Adipose tissue (tissue), 3 donors: ENCODE data around the gene SPATA13. TPM values are rescaled to one million over a fixed set of nuclear protein-coding genes. Genes with fewer than 3 reads are reported as not detected.

Experiments used
- H3K27ac ChIP-seq: one replicate; pipeline ENCODE4 v1.5.1; 2013; ENCODE audit warnings: low read depth, low read length
- WGBS, 3 donors: extraction: QIAGEN DNeasy Blood & Tissue Kit; methylation state at CpG; one replicate each; pipeline ENCODE4 v1.1.7; 2013; 5-methylcytosine and 5-hydroxymethylcytosine counted together
- polyA plus RNA-seq, 3 donors: library from polyadenylated mRNA; stranded (reverse); fragments of 200-250 nt; gene quantifications; one replicate each; pipeline ENCODE4 v1.2.3, GENCODE V29; 2013
- donor health status: healthy with polysubstance abuse.
- donor health status: Bipolar disorder and iron deficiency.
- donor health status: healthy.

SPATA13 gene
- polyA plus RNA-seq, 3 donors: 6.4 to 15.3 (median 9.7) TPM

GRCh38 chr13:24134757-24135156 lies 25.8 kb upstream of the SPATA13 start:
- 74 to 83% (median 79%) methylated on average over 6 of the region's 6 CpGs for WGBS, 3 donors
- no peak overlapping the region for H3K27ac ChIP-seq

GRCh38 chr13:24135674-24136300 lies 24.7 kb upstream of the SPATA13 start:
- H3K27ac ChIP-seq: no peak overlapping the region
- WGBS, 3 donors: 83 to 91% (median 91%) methylated on average over 4 to 5 of the region's 5 CpGs

DNA sequence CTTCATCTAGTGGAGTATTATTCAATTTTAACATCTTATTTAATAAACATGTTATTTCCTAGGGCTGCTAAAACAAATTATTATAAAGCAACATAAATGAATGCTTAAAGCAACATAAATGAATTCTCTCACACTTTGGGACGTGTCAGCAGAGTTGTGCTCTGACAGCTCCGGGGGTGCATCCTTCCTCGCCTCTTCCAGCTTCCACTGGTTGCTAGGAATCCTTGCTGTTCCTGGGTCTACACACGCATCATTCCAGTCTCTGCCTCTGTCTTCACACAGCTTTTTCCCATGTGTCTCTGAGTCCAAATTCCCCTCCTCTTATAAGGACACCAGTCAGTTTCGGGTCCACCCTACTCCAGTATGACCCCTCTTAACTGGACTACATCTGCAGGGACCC lies 21.6 kb upstream of the SPATA13 start:
- H3K27ac ChIP-seq: no peak overlapping the region
- WGBS, 3 donors: 91 to 96% (median 94%) methylated on average over 5 of the region's 5 CpGs

DNA sequence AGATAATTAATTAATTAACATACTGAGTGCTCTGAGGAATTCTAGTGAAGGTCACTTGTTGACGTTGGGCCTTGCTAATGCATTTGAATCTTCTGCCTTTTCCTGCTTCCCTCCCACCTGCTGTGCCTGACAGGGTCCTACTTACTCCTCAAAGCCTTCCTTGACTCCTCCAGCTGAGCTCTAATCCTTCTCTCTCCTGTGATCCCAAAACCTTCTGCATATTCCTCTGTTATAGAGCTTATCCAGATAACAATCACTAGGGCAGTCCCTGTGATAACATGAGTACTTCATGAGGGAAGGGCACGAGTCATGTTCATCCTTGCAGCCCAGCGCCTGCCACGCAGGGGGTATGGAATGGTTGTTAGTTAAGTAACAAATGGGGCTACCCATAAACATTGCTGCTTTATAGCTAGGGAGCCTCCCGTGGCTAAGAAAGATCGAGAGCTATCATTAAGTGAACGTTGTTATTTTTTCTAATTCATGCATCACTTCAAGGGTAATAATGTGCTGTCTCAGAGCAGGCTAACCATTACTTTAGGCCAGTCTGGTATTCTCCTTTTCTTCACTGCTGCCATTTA lies 19.1 kb upstream of the SPATA13 start:
- WGBS, 3 donors: 88 to 90% (median 88%) methylated on average over 7 of the region's 7 CpGs
- H3K27ac ChIP-seq: no peak overlapping the region

DNA sequence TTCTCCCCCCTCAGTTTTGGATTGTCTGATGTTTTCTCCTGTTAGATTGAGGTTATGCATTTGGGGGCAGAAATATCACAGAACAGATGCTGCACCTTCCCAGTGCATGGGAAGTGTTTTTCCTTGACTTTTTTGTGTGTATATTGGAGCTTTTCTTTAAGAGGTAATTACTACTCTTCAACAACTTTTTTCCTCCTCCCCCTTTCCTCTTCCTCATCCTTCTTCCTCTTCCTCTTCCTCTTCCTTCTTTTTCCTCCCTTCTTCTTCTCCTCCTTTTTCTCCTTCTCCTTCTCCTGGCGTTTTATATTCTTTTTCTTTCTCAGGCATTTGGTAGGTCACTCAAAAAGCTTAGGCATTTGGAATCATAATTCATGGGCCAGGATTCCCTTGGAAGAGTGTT lies 18.1 kb upstream of the SPATA13 start:
- WGBS, 3 donors: 67 to 85% (median 78%) methylated on average over 1 of the region's 1 CpG
- H3K27ac ChIP-seq: no peak overlapping the region

- 53 to 58% (median 54%) methylated on average over 4 of the region's 4 CpGs for WGBS, 3 donors
- no peak overlapping the region for H3K27ac ChIP-seq
Measured at GRCh38 chr13:24142886-24143285, 17.6 kb upstream of the SPATA13 start.

GRCh38 chr13:24145240-24145639 lies 15.3 kb upstream of the SPATA13 start:
- no peak overlapping the region for H3K27ac ChIP-seq
- 71 to 77% (median 72%) methylated on average over 2 of the region's 2 CpGs for WGBS, 3 donors

- WGBS, 3 donors: 81 to 89% (median 82%) methylated on average over 7 of the region's 7 CpGs
- H3K27ac ChIP-seq: no peak overlapping the region
Measured at GRCh38 chr13:24145674-24146073, 14.8 kb upstream of the SPATA13 start.

DNA sequence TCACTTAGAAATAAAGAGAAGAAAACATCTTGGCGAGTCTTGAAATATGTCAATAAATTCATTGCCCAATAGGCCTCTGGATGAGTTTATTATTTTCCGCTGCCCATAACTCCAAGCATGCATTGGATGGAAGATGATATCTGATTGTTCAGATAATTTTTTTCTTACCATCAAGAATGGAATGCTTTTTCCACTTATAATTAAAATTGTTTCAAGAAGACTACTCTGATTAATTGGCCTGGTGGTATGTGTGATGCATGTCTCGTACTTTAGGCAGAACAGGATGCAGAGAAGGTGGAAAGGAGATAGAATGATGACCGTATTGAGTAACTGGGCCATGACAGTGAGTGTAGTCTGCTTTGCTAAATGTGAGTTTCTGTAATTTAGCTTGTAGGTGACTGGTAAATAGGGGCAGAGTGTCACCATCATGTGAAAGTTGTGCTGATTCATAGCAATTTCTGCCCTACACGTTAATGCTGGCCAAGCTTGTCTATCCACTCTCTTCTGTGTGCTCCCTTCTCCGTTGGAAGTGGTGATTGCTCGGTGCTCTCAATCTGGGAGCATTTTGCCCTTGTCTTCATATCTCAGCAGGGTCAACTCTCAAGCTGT lies 13.5 kb upstream of the SPATA13 start:
- no peak overlapping the region for H3K27ac ChIP-seq
- 85 to 94% (median 92%) methylated on average over 7 of the region's 7 CpGs for WGBS, 3 donors

DNA sequence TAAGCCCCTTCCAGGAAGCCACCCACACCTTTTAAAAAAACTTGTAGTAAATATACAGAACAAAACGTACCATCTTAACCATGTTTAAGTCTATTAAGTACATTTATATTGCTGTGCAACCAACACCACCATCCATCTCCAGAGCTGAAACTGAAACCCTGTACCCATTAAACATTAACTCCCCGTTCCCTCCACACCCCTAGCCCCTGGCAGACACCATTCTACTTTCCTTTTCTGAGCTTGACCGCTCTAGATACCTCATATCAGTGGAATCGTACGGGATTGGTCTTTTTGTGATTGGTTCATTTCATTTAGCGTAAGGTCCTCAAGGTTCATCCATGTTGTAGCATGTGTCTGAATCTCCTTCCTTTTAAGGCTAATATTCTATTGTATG lies 13.0 kb upstream of the SPATA13 start:
- WGBS, 3 donors: 63 to 89% (median 81%) methylated on average over 6 of the region's 6 CpGs
- no peak overlapping the region for H3K27ac ChIP-seq

DNA sequence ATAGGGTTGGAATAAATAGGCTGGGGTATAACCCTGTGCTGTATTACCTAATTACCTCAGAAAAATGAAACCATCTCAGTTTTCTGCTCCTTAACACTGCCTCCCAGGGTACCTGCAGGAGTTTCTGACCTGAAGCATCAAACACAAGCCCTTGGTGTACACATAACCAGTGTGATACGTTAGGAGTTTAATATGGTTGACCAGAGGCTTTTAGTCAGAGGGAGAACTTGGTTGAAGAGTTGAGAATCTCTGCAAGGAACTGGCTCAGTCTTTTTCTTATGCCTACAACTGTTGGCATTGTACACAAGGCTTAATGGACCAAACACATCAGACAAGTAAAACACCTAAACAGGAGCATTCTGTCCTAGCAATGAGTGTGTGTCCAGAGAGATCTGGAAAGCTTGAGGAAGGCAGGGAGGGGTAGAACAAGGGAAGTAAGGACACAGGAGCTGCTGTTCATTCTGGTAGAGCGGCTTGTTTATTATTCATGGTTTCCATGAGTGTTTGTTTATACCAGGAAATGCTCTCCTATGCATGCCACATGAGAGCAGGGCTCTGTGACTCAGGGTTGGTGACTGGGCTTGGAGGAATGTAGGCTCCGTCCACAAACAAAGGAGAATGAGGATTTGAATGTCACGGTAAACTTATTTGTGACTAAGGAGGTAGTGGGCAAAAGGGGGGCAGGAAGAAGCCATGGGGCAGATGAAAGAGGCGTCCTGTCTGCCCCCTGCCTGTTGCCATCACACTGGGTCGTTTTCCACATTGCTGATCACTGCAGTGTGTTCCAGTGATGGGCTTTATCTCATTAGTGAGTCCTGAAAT lies 11.9 kb upstream of the SPATA13 start:
- H3K27ac ChIP-seq: no peak overlapping the region
- WGBS, 3 donors: 57 to 71% (median 61%) methylated on average over 6 of the region's 6 CpGs

DNA sequence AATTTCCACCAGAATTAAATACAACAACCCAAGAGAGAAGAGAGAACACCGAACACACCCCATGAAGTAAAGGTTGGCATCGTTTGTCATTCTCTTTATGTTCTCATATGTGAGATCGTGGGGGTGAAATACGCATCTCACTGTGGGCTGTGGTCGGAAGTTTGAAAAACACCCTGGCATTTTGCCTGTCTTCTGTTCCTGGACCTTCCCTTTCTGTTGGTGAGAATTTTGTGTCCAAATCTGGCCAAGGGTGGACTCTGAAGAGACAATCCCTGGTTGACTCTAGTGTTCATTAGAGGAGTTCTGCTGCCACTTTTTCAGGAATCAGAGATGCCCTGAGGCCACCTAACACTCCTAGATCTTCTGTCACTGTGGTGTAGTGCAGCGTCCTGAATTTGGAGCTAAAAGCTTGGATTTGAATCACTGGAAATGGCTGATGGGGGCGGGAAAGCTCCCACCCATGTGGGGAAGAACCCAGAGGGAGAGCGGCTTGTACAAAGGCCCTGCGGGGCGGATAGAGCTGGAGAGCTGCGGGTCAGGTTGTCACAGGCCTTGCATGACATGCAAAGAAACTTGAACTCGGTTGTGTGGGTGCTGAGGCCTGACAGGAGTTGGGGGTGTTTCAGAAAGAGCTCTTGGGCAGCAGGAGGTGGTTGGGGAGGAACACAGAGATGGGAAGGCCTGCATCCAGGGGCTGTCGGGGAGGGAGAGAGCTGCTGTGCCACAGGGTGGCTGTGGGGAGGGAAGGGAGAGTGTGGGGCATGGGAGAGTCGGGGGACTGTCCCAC lies 11.1 kb upstream of the SPATA13 start:
- 82 to 93% (median 86%) methylated on average over 14 of the region's 14 CpGs for WGBS, 3 donors
- no peak overlapping the region for H3K27ac ChIP-seq

DNA sequence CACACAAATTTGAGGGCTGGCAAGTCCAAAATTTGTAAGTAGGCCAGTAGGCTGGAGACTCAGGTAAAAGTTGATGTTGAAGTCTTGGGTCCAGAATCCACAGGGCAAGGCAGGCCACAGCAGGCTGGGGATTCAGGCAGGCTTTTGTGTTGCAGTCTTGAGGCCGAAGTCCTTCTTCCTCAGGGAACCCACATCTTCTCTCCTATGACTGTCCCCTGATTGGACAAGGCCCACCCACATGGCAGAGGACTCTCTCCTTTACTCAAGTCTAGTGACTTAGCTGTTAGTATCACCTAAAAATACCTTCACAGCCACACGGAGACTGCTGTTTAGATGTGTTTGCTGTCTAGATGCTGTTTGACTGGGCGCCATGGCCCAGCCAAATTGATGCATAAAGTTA lies 9.9 kb upstream of the SPATA13 start:
- 94 to 95% (median 94%) methylated on average over 3 of the region's 3 CpGs for WGBS, 3 donors
- no peak overlapping the region for H3K27ac ChIP-seq

DNA sequence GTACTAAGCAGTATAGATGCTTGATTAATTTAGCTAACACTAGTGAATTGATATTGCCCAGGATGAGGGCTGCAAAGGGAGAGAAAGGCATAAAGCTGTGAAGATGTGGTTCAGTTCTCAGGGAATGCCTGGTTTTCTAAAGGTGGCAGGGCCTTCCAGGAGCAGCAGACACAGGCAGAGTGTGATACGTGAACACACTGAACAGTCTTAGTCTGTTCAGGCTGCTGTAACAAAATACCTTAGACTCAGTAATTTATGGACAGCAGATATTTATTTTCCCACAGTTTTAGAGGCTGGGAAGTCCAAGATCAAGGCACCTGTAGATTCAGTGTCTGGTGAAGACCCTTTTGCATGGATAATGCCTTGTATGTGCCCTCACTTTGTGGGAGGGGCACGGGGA lies 8.7 kb upstream of the SPATA13 start:
- WGBS, 3 donors: 95 to 99% (median 98%) methylated on average over 2 of the region's 2 CpGs
- no peak overlapping the region for H3K27ac ChIP-seq

DNA sequence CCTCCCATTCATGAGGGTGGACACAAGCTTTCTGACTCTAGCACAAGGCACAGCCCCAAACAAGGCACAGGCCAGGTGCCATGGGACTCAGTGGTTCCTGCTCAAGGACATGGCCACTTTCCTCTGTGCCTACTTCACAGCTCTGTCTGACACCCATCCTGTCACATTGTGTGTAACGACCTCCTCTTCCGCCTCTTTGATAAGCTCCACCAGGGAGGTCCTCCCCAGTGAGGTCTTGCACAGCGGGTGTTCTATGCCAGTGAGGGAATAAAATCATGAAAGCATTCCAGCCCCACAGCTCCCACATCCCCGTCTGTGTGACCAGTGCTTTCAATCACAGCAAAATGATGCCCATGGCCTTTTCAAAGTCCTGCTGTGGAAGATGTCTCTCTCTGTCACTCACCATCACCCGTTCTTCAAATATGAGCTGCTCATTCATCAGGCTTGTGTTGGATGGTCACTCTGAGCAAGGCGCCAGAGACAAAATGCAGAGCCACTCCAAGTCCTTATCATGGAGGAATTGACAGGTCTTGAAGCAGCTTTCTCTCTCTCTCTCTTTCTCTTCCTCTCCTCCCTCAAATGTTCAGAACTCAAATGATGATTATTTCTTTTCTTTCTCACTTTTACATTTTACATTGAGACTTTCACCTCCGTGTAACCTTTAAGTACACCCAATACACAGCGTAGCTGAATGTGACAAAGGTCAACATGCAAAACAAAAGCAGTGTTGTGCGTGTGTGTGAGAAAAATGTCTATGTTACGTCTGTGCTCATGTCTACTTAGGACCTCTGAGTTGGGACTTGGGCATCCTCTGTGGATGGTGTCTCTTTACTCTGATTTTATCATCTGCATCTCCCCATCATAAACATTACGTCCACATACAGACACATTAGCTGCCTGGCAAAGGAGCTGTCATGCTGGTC lies 8.0 kb upstream of the SPATA13 start:
- 86 to 90% (median 88%) methylated on average over 11 of the region's 11 CpGs for WGBS, 3 donors
- H3K27ac ChIP-seq: no peak overlapping the region

DNA sequence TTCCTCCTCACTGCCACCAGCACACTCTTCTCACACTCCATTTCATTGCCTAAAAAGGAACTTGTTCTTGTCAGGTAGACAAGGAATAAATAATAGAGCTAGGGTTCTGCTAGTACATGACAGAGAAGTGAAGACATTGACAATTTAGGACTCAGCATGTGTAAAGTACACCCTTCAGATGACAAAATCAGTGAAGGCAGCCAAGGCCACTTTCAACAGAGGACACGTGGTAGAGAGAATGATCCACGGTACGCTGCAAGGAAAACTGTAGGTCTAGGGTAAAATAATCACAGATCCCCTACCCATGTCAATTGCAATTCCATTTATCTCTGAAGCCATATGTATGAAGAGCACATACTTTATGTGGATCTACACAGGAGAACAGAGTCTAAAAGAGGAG lies 7.2 kb upstream of the SPATA13 start:
- WGBS, 3 donors: 39 to 93% (median 90%) methylated on average over 3 of the region's 3 CpGs
- H3K27ac ChIP-seq: no peak overlapping the region

- WGBS, 3 donors: 63 to 93% (median 85%) methylated on average over 5 of the region's 5 CpGs
- no peak overlapping the region for H3K27ac ChIP-seq
Measured at GRCh38 chr13:24153979-24154701, 6.4 kb upstream of the SPATA13 start.
